HL-60 (cell line): ENCODE measurements around the gene CNTNAP2.

Experiments used
- CTCF ChIP-seq: IDR thresholded peaks from one replicate; pipeline ENCODE4 v1.5.1; 2011; ENCODE audit warnings: low read length, control low read depth, inconsistent platforms; ENCODE audit not compliant: insufficient read depth
- POLR2AphosphoS5 ChIP-seq: IDR thresholded peaks from 2 replicates; pipeline ENCODE4 v1.6.1; 2012; ENCODE audit warnings: low read depth
- REST ChIP-seq: IDR thresholded peaks from 2 replicates; pipeline ENCODE4 v1.6.1; 2012; ENCODE audit warnings: low read depth; ENCODE audit not compliant: insufficient replicate concordance
- SPI1 ChIP-seq: IDR thresholded peaks from 2 replicates; pipeline ENCODE4 v1.6.1; 2012; ENCODE audit warnings: low read depth, mild to moderate bottlenecking, borderline replicate concordance

GRCh38 chr7:148135116-148135515, 2018.5 kb downstream of the CNTNAP2 start:
- TF ChIP-seq CTCF (no peak), POLR2AphosphoS5 (no peak), REST (no peak), SPI1 (no peak)
